A549 treated with DMSO at 1 μM for 4 hours (cell line): ENCODE results near the gene PDILT. TPM values are rescaled to one million over a fixed set of nuclear protein-coding genes. Genes with fewer than 3 reads are reported as not detected.

ENCODE experiments used
- total RNA-seq: library from RNA; stranded (reverse); fragments of 200-300 nt; extraction: Qiagen RNA extraction; gene quantifications from 5 replicates; pipeline ENCODE4 v1.2.3, GENCODE V29; 2022; ENCODE audit warnings: low read depth

Gene PDILT, protein sequence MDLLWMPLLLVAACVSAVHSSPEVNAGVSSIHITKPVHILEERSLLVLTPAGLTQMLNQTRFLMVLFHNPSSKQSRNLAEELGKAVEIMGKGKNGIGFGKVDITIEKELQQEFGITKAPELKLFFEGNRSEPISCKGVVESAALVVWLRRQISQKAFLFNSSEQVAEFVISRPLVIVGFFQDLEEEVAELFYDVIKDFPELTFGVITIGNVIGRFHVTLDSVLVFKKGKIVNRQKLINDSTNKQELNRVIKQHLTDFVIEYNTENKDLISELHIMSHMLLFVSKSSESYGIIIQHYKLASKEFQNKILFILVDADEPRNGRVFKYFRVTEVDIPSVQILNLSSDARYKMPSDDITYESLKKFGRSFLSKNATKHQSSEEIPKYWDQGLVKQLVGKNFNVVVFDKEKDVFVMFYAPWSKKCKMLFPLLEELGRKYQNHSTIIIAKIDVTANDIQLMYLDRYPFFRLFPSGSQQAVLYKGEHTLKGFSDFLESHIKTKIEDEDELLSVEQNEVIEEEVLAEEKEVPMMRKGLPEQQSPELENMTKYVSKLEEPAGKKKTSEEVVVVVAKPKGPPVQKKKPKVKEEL
- total RNA-seq, result not detected in 5 replicates

DNA sequence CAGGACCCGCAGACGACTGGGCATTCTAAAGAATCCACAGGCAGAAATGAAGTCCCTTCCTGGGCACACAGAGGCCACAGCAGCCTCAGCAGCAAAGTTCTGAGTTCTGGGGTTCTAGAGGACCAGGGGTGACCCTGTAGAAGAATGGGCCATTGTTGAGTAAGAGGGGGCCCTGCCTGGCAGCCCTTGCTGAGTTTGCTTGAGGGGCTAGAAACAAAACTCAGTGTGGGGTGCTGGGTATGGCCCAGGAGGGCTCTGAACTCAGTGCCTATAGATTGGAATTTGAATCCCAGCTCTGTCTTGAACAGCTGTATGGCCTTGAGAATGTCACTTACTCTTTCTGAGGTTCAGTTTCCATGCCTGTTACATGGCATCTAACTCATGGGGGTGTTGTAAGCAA, at the start of gene PDILT:
Gene PDILT (minus strand): TSS at position 101 of the 400 bp plus-strand sequence. CDS start 5,437 bp downstream, outside the sequence.

GRCh38 chr16:20451364-20451763, 46.8 kb upstream of the PDILT start, which contains the start of gene ACSM2A:
Gene ACSM2A (plus strand): TSS chr16:20451521. CDS start chr16:20460115, 8,594 bp downstream.

GRCh38 chr16:20409398-20410120, 5.0 kb upstream of the PDILT start, which contains the start of gene ACSM5:
Gene ACSM5 (plus strand): TSS chr16:20409534. CDS start chr16:20411485, 1,951 bp downstream.

DNA sequence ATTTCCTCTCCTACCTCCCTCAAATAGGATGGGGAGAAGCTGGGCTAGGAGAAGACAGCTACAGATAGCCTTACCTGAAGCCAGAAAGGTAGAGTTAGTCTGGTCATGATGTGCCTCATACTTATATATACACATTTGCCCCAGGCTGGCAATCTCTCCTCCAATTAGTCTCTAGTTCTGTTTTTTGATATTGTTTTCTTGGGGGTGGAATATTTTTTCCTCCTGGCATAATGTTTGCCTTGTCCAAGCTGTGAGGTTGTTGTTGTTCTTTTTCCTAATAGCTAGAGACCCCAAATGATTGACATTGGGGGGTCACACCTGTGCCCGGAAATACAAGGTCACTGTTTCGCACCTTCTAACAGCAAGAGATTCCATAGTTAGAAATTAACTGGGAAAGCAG, 51.9 kb downstream of the PDILT start, which contains the start of gene UMOD:
Gene UMOD (minus strand): TSS at position 101 of the 400 bp plus-strand sequence. CDS start 1,978 bp downstream, outside the sequence.

GRCh38 chr16:20327444-20328041, 77.0 kb downstream of the PDILT start, which contains the start of gene GP2:
Gene GP2 (minus strand): TSS chr16:20327513. CDS start chr16:20326431, 1,082 bp downstream.

Other genes starting within 250 kb of the PDILT start
- gene GP2, start 77.2 kb downstream of the PDILT start, total RNA-seq, result not detected in 5 replicates
- not detected in 5 replicates for gene UMOD, start 52.0 kb downstream of the PDILT start, total RNA-seq
- not detected in 5 replicates for gene ACSM5, start 4.8 kb upstream of the PDILT start, total RNA-seq
- not detected in 5 replicates for gene ACSM2A, start 46.8 kb upstream of the PDILT start, total RNA-seq
- not detected in 5 replicates for gene ACSM2B, start 171.6 kb upstream of the PDILT start, total RNA-seq